ENCODE results near the gene COX10.

DNA sequence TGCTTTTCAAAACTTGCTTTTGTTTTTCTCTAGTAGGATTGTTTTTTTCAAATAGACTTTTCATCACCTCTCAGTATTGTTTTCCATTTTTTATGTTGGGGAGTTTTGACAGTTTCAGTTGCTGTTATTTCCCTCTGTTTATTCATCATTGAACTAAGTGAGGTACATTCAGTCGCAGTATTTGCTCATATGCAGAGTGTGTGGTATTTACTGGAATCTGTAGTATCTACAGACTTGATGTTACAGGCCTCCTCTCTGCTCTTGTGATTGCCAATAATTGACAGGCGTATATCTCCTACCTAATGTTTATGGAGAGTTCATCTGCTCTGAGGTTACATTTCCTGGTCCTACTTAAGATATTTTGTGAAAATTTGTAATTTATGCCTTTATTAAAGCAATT lies 49.6 kb downstream of the COX10 start:
- TF ChIP-seq, protein P1, sequence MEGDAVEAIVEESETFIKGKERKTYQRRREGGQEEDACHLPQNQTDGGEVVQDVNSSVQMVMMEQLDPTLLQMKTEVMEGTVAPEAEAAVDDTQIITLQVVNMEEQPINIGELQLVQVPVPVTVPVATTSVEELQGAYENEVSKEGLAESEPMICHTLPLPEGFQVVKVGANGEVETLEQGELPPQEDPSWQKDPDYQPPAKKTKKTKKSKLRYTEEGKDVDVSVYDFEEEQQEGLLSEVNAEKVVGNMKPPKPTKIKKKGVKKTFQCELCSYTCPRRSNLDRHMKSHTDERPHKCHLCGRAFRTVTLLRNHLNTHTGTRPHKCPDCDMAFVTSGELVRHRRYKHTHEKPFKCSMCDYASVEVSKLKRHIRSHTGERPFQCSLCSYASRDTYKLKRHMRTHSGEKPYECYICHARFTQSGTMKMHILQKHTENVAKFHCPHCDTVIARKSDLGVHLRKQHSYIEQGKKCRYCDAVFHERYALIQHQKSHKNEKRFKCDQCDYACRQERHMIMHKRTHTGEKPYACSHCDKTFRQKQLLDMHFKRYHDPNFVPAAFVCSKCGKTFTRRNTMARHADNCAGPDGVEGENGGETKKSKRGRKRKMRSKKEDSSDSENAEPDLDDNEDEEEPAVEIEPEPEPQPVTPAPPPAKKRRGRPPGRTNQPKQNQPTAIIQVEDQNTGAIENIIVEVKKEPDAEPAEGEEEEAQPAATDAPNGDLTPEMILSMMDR (IDR thresholded peaks at IDR 0.05) = no peak
- TF ChIP-seq POLR2A (IDR thresholded peaks at IDR 0.05; ENCODE audit: low read depth) (no peak), POLR2AphosphoS5 (IDR thresholded peaks at IDR 0.05) (no peak), EP300 (IDR thresholded peaks at IDR 0.05) (no peak)

Measured in esophagus muscularis mucosa (tissue), 4 donors.